ENCODE data around the gene SPTSSA.

The SPTSSA gene

DNA sequence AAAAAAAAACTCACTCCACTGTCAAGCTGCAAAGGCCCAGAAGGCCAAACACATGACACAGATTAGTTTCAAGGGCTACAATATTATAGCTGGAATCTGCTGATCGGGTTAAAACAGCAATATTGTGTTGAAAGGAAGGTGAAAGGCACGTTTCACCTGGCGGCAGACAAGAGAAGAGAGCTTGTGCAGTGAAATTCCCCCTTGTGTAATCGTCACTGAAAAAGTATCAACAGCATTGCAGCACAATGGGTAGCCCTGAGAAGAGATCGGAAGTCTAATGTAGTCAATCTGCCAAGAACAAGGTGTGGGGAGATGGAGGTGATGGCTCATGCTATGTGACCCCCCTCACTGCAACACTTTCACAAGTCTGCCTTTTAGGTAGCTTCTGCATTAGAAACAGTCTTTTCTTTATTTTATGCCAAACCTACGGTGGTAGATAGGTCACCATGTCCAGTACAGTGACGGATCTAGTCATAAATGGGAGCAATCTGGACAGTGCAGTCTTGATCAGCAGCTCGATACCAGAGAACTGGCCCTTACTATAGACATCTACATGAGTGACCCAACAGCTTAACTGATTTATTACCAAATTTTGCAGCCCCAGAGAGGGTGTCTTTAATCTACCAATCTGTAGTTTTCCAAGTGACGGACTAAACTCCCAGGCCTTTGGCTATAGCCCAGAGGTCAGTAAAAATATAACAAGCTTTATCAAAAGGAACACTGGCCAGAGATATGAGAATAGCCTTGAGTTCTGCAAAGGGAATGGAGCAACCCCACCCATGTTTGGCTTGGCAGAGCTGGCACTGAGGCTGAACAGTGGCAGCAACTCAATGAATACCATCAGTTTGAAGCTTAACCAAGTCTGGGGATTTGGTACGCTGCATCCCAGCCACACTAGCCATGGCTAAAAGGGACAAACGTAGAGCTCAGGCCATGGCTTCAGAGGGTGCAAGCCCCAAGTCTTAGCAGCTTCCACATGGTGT is 35.4 kb downstream of the SPTSSA start:
- CTCF ChIA-PET, result interaction anchor here (0.6 kb wide), 1 partner anchor 90 kb away, joined by 4 read pairs; no protein-coding TSS in a partner anchor
- Histone ChIP-seq H3K36me3 (ENCODE audit: control insufficient read depth in 2 of 2, insufficient read depth in 1 of 2, low read length in 2 of 2) (no peaks in the 10 kb centered on the region), H3K27ac (ENCODE audit: extremely low read depth, low read depth, low read length) (no peak overlapping the region), H3K9me3 (ENCODE audit: control insufficient read depth, insufficient read depth, low read depth, low read length) (no peaks in the 10 kb centered on the region), H3K4me3 (ENCODE audit: low read depth, low read length) (no peak overlapping the region), H3K4me1 (ENCODE audit: control insufficient read depth, insufficient read depth, low read length) (no peaks in the 10 kb centered on the region)
- TF ChIP-seq, protein P1, sequence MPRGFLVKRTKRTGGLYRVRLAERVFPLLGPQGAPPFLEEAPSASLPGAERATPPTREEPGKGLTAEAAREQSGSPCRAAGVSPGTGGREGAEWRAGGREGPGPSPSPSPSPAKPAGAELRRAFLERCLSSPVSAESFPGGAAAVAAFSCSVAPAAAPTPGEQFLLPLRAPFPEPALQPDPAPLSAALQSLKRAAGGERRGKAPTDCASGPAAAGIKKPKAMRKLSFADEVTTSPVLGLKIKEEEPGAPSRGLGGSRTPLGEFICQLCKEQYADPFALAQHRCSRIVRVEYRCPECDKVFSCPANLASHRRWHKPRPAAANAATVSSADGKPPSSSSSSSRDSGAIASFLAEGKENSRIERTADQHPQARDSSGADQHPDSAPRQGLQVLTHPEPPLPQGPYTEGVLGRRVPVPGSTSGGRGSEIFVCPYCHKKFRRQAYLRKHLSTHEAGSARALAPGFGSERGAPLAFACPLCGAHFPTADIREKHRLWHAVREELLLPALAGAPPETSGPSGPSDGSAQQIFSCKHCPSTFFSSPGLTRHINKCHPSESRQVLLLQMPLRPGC (tag by site-specific recombination; IDR thresholded peaks at IDR 0.05), result no peak
- no peak for TF ChIP-seq ZNF664 (tag by site-specific recombination; IDR thresholded peaks at IDR 0.05)
- no peak for TF ChIP-seq ZNF521 (tag by site-specific recombination; IDR thresholded peaks at IDR 0.05)
- TF ChIP-seq, protein P2, sequence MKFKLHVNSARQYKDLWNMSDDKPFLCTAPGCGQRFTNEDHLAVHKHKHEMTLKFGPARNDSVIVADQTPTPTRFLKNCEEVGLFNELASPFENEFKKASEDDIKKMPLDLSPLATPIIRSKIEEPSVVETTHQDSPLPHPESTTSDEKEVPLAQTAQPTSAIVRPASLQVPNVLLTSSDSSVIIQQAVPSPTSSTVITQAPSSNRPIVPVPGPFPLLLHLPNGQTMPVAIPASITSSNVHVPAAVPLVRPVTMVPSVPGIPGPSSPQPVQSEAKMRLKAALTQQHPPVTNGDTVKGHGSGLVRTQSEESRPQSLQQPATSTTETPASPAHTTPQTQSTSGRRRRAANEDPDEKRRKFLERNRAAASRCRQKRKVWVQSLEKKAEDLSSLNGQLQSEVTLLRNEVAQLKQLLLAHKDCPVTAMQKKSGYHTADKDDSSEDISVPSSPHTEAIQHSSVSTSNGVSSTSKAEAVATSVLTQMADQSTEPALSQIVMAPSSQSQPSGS (tag by site-specific recombination; IDR thresholded peaks at IDR 0.05; ENCODE audit: low read depth), result no peak
- no peak for TF ChIP-seq ZNF174 (tag by site-specific recombination; IDR thresholded peaks at IDR 0.05)
- TF ChIP-seq, protein P3, sequence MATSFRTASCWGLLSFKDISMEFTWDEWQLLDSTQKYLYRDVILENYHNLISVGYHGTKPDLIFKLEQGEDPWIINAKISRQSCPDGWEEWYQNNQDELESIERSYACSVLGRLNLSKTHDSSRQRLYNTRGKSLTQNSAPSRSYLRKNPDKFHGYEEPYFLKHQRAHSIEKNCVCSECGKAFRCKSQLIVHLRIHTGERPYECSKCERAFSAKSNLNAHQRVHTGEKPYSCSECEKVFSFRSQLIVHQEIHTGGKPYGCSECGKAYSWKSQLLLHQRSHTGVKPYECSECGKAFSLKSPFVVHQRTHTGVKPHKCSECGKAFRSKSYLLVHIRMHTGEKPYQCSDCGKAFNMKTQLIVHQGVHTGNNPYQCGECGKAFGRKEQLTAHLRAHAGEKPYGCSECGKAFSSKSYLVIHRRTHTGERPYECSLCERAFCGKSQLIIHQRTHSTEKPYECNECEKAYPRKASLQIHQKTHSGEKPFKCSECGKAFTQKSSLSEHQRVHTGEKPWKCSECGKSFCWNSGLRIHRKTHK (tag by site-specific recombination; IDR thresholded peaks at IDR 0.05), result no peak
- no peak for TF ChIP-seq ZNF670 (tag by site-specific recombination; IDR thresholded peaks at IDR 0.05; ENCODE audit: low read depth)
- TF ChIP-seq OVOL3 (tag by site-specific recombination; IDR thresholded peaks at IDR 0.05), result no peak
- TF ChIP-seq, protein P4, sequence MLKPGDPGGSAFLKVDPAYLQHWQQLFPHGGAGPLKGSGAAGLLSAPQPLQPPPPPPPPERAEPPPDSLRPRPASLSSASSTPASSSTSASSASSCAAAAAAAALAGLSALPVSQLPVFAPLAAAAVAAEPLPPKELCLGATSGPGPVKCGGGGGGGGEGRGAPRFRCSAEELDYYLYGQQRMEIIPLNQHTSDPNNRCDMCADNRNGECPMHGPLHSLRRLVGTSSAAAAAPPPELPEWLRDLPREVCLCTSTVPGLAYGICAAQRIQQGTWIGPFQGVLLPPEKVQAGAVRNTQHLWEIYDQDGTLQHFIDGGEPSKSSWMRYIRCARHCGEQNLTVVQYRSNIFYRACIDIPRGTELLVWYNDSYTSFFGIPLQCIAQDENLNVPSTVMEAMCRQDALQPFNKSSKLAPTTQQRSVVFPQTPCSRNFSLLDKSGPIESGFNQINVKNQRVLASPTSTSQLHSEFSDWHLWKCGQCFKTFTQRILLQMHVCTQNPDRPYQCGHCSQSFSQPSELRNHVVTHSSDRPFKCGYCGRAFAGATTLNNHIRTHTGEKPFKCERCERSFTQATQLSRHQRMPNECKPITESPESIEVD (tag by site-specific recombination; IDR thresholded peaks at IDR 0.05), result no peak
- no peak for TF ChIP-seq ZSCAN23 (tag by site-specific recombination; IDR thresholded peaks at IDR 0.05)
- TF ChIP-seq, protein P5, sequence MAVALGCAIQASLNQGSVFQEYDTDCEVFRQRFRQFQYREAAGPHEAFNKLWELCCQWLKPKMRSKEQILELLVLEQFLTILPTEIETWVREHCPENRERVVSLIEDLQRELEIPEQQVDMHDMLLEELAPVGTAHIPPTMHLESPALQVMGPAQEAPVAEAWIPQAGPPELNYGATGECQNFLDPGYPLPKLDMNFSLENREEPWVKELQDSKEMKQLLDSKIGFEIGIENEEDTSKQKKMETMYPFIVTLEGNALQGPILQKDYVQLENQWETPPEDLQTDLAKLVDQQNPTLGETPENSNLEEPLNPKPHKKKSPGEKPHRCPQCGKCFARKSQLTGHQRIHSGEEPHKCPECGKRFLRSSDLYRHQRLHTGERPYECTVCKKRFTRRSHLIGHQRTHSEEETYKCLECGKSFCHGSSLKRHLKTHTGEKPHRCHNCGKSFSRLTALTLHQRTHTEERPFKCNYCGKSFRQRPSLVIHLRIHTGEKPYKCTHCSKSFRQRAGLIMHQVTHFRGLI (tag by site-specific recombination; IDR thresholded peaks at IDR 0.05), result no peak
- TF ChIP-seq, protein P6, sequence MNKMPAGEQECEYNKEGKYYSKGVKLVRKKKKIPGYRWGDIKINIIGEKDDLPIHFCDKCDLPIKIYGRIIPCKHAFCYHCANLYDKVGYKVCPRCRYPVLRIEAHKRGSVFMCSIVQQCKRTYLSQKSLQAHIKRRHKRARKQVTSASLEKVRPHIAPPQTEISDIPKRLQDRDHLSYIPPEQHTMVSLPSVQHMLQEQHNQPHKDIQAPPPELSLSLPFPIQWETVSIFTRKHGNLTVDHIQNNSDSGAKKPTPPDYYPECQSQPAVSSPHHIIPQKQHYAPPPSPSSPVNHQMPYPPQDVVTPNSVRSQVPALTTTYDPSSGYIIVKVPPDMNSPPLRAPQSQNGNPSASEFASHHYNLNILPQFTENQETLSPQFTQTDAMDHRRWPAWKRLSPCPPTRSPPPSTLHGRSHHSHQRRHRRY (tag by site-specific recombination; IDR thresholded peaks at IDR 0.05), result no peak
- TF ChIP-seq ZNF561 (tag by site-specific recombination; IDR thresholded peaks at IDR 0.05; ENCODE audit: borderline replicate concordance), result no peak
- no peak for TF ChIP-seq ZNF600 (tag by site-specific recombination; IDR thresholded peaks at IDR 0.05)
- no peak for TF ChIP-seq ZNF175 (tag by site-specific recombination; IDR thresholded peaks at IDR 0.05)
- TF ChIP-seq, protein P7, sequence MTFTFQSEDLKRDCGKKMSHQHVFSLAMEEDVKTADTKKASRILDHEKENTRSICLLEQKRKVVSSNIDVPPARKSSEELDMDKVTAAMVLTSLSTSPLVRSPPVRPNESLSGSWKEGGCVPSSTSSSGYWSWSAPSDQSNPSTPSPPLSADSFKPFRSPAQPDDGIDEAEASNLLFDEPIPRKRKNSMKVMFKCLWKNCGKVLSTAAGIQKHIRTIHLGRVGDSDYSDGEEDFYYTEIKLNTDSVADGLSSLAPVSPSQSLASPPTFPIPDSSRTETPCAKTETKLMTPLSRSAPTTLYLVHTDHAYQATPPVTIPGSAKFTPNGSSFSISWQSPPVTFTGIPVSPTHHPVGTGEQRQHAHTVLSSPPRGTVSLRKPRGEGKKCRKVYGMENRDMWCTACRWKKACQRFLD (tag by site-specific recombination; IDR thresholded peaks at IDR 0.05), result no peak
- POLR2A ChIA-PET, result no interaction called here

Measured in HEK293 (cell line).